Sigmoid colon (tissue), 7 donors: ENCODE data around the gene ATL2. TPM values are rescaled to one million over a fixed set of nuclear protein-coding genes. Genes with fewer than 3 reads are reported as not detected.

Source experiments
- DNase-seq: peaks from one replicate; pipeline ENCODE4 v3.0.0-alpha.2; 2019
- H3K27ac ChIP-seq, 4 donors: fragments of 200-600 bp; sonication (generic); one replicate each; pipeline ENCODE4 v1.5.1; 2016 to 2019; ENCODE audit warnings: mild to moderate bottlenecking in 1 of 4
- H3K27me3 ChIP-seq, 3 donors: fragments of 200-600 bp; sonication (generic); one replicate each; pipeline ENCODE4 v1.5.1; 2019; ENCODE audit warnings: mild to moderate bottlenecking in 1 of 3
- H3K36me3 ChIP-seq, 4 donors: fragments of 200-600 bp; sonication (generic); one replicate each; pipeline ENCODE4 v1.5.1; 2016 to 2019
- H3K4me1 ChIP-seq, 4 donors: fragments of 200-600 bp; sonication (generic); one replicate each; pipeline ENCODE4 v1.5.1; 2017 to 2019
- H3K4me3 ChIP-seq, 4 donors: fragments of 200-600 bp; sonication (generic); one replicate each; pipeline ENCODE4 v1.5.1; 2017 to 2019; ENCODE audit warnings: mild to moderate bottlenecking in 2 of 4, moderate library complexity in 1 of 4
- H3K9me3 ChIP-seq, 4 donors: fragments of 200-600 bp in 3 of 4; sonication (generic) in 3 of 4; one replicate each; pipeline versions ENCODE4 v1.5.1 to v1.6.1; 2013 to 2019
- CTCF ChIP-seq, 4 experiments: fragments of 450-650 bp in 3 of 4; fragments of 200-600 bp in 1 of 4; IDR thresholded peaks; one replicate each; pipeline ENCODE4 v1.5.1; 2016 to 2019; ENCODE audit warnings: antibody characterized with exemption in 4 of 4, mild to moderate bottlenecking in 3 of 4, moderate library complexity in 2 of 4
- EP300 ChIP-seq, 4 donors: sonication (generic); formaldehyde crosslinking; IDR thresholded peaks; one replicate each; pipeline ENCODE4 v1.6.1; 2017; ENCODE audit warnings: antibody characterized with exemption in 4 of 4
- POLR2A ChIP-seq, 2 donors: fragments of 450-650 bp; IDR thresholded peaks; one replicate each; pipeline ENCODE4 v1.6.1; 2016; ENCODE audit warnings: antibody characterized with exemption in 2 of 2, mild to moderate bottlenecking in 2 of 2, moderate library complexity in 2 of 2
- POLR2AphosphoS5 ChIP-seq, 4 donors: sonication (generic); formaldehyde crosslinking; IDR thresholded peaks; one replicate each; pipeline ENCODE4 v1.6.1; 2017; ENCODE audit warnings: antibody characterized with exemption in 4 of 4
- WGBS, 2 donors: extraction: QIAGEN DNeasy Blood & Tissue Kit; methylation state at CpG; one replicate each; pipeline ENCODE4 v1.1.7; 2013; 5-methylcytosine and 5-hydroxymethylcytosine counted together
- intact Hi-C: fragments of 100-400 bp; cut with DNase I; formaldehyde crosslinking; loops from one replicate; pipeline ENCODE4 v1.15.1; 2023
- polyA plus RNA-seq, 3 donors: library from polyadenylated mRNA; stranded (reverse); fragments of 200-250 nt; gene quantifications; one replicate each; pipeline ENCODE4 v1.2.3, GENCODE V29; 2013
- total RNA-seq, 4 donors: library from RNA; depleted of rRNA; stranded (reverse); fragments of >200 nt; gene quantifications; one replicate each; pipeline ENCODE4 v1.1.0, GENCODE V29; 2016
- donor health status: healthy with polysubstance abuse.
- donor health status: Bipolar disorder and iron deficiency.
- donor health status: healthy.

ATL2 gene
- total and polyA plus RNA-seq, 7 donors, result 12.7 to 271 (median 176) TPM

GRCh38 chr2:38352336-38352735, 24.7 kb downstream of the ATL2 start:
- peak overlapping the region in 2 of 4 donors; percentile 23 to 41 for H3K27ac ChIP-seq
- no peak for DNase-seq
- TF ChIP-seq EP300 (IDR thresholded peaks at IDR 0.05), result no peak
- TF ChIP-seq POLR2AphosphoS5 (IDR thresholded peaks at IDR 0.05), result no peak
- no peak for TF ChIP-seq POLR2A (IDR thresholded peaks at IDR 0.05)
- TF ChIP-seq CTCF (IDR thresholded peaks at IDR 0.05), result no peak
- H3K4me1 ChIP-seq, result peaks cover 0 to 73% (median 43%) of the 10 kb centered on the region in 4 donors
- H3K4me3 ChIP-seq, result no peak overlapping the region
- no peaks in the 10 kb centered on the region for H3K27me3 ChIP-seq
- H3K9me3 ChIP-seq, result no peaks in the 10 kb centered on the region
- intact Hi-C loops, result no loop called here
- peaks cover 0 to 19% (median 0%) of the 10 kb centered on the region in 4 donors for H3K36me3 ChIP-seq

- intact Hi-C loops, result no loop called here
- Histone ChIP-seq H3K4me3 (no peak overlapping the region), H3K27me3 (no peaks in the 10 kb centered on the region), H3K36me3 (peaks cover 9 to 30% (median 15%) of the 10 kb centered on the region in 4 donors), H3K4me1 (peaks cover 0 to 49% (median 32%) of the 10 kb centered on the region in 4 donors), H3K27ac (peak overlapping the region; percentile 15 to 55 (median 43)), H3K9me3 (no peaks in the 10 kb centered on the region)
- TF ChIP-seq POLR2AphosphoS5 (IDR thresholded peaks at IDR 0.05) (no peak), CTCF (IDR thresholded peaks at IDR 0.05) (no peak), EP300 (IDR thresholded peaks at IDR 0.05) (no peak)
- DNase-seq, result no peak
- 94 to 95% methylated on average over 5 of the region's 5 CpGs for WGBS, 2 donors
Observed at GRCh38 chr2:38345323-38346038, 31.6 kb downstream of the ATL2 start.

- Histone ChIP-seq H3K27me3 (no peaks in the 10 kb centered on the region), H3K4me1 (peaks cover 0 to 44% (median 32%) of the 10 kb centered on the region in 4 donors), H3K27ac (peak overlapping the region in 3 of 4 donors; percentile 17 to 26 (median 26)), H3K4me3 (no peak overlapping the region), H3K9me3 (no peaks in the 10 kb centered on the region), H3K36me3 (peaks cover 9 to 34% (median 15%) of the 10 kb centered on the region in 4 donors)
- TF ChIP-seq CTCF (IDR thresholded peaks at IDR 0.05) (no peak), POLR2AphosphoS5 (IDR thresholded peaks at IDR 0.05) (no peak), POLR2A (IDR thresholded peaks at IDR 0.05) (no peak), EP300 (IDR thresholded peaks at IDR 0.05) (no peak)
- 90 to 95% methylated on average over 3 of the region's 3 CpGs for WGBS, 2 donors
- intact Hi-C loops, result no loop called here
- DNase-seq, result no peak
Observed at GRCh38 chr2:38344813-38345212, 32.3 kb downstream of the ATL2 start.

DNA sequence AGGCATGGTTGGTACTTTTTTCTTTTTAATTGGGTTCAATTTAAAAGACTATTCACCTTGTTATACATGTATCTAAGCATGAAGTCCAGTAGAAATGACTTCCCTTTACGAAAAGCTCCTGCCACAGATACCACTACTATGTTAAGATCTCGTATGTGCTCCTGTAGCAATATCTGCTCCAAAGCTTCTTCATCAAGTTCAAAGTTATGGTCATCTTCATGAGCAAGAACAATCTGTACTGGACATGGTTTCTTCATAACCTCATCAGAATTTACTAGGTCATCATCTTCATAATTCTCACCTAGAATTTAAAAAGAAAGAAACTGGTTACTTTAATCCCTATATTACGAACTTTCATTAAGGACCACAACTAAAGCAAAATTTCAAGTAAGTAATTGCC, 33.9 kb downstream of the ATL2 start:
- Histone ChIP-seq H3K27ac (peak overlapping the region in 1 of 4 donors; percentile 17), H3K27me3 (no peaks in the 10 kb centered on the region), H3K4me3 (no peak overlapping the region), H3K9me3 (no peaks in the 10 kb centered on the region), H3K36me3 (peaks cover 9 to 50% (median 17%) of the 10 kb centered on the region in 4 donors), H3K4me1 (peaks cover 0 to 39% (median 31%) of the 10 kb centered on the region in 4 donors)
- TF ChIP-seq CTCF (IDR thresholded peaks at IDR 0.05), result no peak
- no peak for DNase-seq
- intact Hi-C loops, result no loop called here
- 95 to 97% methylated on average over 3 of the region's 3 CpGs for WGBS, 2 donors

DNA sequence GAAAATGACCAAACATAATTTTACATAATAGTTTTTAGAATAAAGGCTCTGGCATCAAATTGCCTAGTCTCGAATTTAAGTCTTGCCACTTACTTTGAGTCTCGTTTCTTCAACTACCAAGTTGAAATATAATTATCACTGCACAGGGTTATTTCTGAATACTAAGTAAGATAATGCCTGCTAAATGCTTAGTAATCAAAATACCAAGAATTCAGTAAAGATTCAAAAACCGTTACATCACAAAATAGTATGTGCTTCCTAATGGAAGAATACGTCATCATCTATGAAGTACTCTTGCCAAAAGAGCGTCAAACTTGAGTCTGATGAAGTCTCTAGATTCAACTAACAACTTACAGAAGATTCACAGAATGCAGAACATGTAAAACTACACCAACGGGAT, 40.5 kb downstream of the ATL2 start:
- Histone ChIP-seq H3K4me3 (no peak overlapping the region), H3K4me1 (peaks cover 0 to 15% (median 7%) of the 10 kb centered on the region in 4 donors), H3K36me3 (peaks cover 3 to 54% (median 17%) of the 10 kb centered on the region in 4 donors), H3K9me3 (no peaks in the 10 kb centered on the region), H3K27me3 (no peaks in the 10 kb centered on the region), H3K27ac (no peak overlapping the region)
- 95 to 96% methylated on average over 6 of the region's 6 CpGs for WGBS, 2 donors
- DNase-seq, result no peak
- intact Hi-C loops, result no loop called here
- TF ChIP-seq EP300 (IDR thresholded peaks at IDR 0.05) (no peak), POLR2AphosphoS5 (IDR thresholded peaks at IDR 0.05) (no peak), POLR2A (IDR thresholded peaks at IDR 0.05) (no peak), CTCF (IDR thresholded peaks at IDR 0.05) (no peak)
